GM12892 (cell line): ENCODE measurements around the gene INKA1.

Experiments used
- POLR2A ChIP-seq: IDR thresholded peaks from 2 replicates; pipeline ENCODE4 v1.6.1; 2011; ENCODE audit warnings: low read depth, low read length, control low read depth
- POLR2AphosphoS5 ChIP-seq: IDR thresholded peaks from 2 replicates; pipeline ENCODE4 v1.6.1; 2011; ENCODE audit warnings: low read depth, low read length, control low read depth
- TAF1 ChIP-seq: IDR thresholded peaks from 2 replicates; pipeline ENCODE4 v1.6.1; 2011; ENCODE audit warnings: low read depth, mild to moderate bottlenecking, control low read depth, low read length, borderline replicate concordance

- TF ChIP-seq TAF1 (no peak), POLR2A (no peak), POLR2AphosphoS5 (no peak)
Observed at GRCh38 chr3:49769286-49769915, 33.7 kb upstream of the INKA1 start.
